Lower lobe of right lung (tissue), 2 donors: ENCODE data around the gene CSNK1G3. TPM values are rescaled to one million over a fixed set of nuclear protein-coding genes. Genes with fewer than 3 reads are reported as not detected.
A peak's percentile ranks its signal among the peaks of the same experiment; 100 is the strongest.

Experiments used
- ATAC-seq, 2 donors: fragments of 200-7000 bp; cut with Tn5 transposase; one replicate each; pipeline ENCODE4 v1.9.1; 2020 to 2022; ENCODE audit warnings: mild to moderate bottlenecking in 2 of 2, moderate library complexity in 2 of 2
- DNase-seq: peaks from one replicate; pipeline ENCODE4 v3.0.0-alpha.2; 2020
- H3K27ac ChIP-seq: fragments of 200-600 bp; one replicate; pipeline ENCODE4 v1.8.0; 2022
- H3K27me3 ChIP-seq: fragments of 200-600 bp; one replicate; pipeline ENCODE4 v1.8.0; 2022; ENCODE audit warnings: low read depth
- H3K36me3 ChIP-seq: fragments of 200-600 bp; one replicate; pipeline ENCODE4 v1.8.0; 2022; ENCODE audit warnings: mild to moderate bottlenecking
- H3K4me1 ChIP-seq: fragments of 200-600 bp; one replicate; pipeline ENCODE4 v1.8.0; 2022
- H3K4me3 ChIP-seq: fragments of 200-600 bp; one replicate; pipeline ENCODE4 v1.8.0; 2022; ENCODE audit warnings: mild to moderate bottlenecking
- H3K9me3 ChIP-seq: fragments of 200-600 bp; one replicate; pipeline ENCODE4 v1.8.0; 2022
- intact Hi-C: fragments of 100-400 bp; cut with DNase I; formaldehyde crosslinking; loops from one replicate; pipeline ENCODE4 v1.11.0; 2022
- total RNA-seq: library from RNA; stranded (reverse); fragmentation: NEBNext Ultra II Directional; extraction: Animal tissue kit (Norgen Biotek cat#: 25700); gene quantifications from one replicate; pipeline ENCODE4 v1.2.1, GENCODE V29; 2021
- TF ChIP-seq, protein P1 (sequence below): fragments of 200-600 bp; IDR thresholded peaks from one replicate; pipeline ENCODE4 v1.8.0; 2022; ENCODE audit warnings: antibody characterized with exemption, mild to moderate bottlenecking
- donor health status: DM: no; HTN: yes; CAD: no; lungs with severe emphysema.

CSNK1G3 gene
- total RNA-seq, 1 donor from 2014 or later, result 35.2 TPM

GRCh38 chr5:123545506-123545905 is 33.5 kb downstream of the CSNK1G3 start:
- DNase-seq (no peak), ATAC-seq (no peak)
- TF ChIP-seq, protein P1, sequence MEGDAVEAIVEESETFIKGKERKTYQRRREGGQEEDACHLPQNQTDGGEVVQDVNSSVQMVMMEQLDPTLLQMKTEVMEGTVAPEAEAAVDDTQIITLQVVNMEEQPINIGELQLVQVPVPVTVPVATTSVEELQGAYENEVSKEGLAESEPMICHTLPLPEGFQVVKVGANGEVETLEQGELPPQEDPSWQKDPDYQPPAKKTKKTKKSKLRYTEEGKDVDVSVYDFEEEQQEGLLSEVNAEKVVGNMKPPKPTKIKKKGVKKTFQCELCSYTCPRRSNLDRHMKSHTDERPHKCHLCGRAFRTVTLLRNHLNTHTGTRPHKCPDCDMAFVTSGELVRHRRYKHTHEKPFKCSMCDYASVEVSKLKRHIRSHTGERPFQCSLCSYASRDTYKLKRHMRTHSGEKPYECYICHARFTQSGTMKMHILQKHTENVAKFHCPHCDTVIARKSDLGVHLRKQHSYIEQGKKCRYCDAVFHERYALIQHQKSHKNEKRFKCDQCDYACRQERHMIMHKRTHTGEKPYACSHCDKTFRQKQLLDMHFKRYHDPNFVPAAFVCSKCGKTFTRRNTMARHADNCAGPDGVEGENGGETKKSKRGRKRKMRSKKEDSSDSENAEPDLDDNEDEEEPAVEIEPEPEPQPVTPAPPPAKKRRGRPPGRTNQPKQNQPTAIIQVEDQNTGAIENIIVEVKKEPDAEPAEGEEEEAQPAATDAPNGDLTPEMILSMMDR, result peak; percentile 42

GRCh38 chr5:123546657-123547056 is 34.7 kb downstream of the CSNK1G3 start:
- Histone ChIP-seq H3K4me1 (peaks cover 11% of the 10 kb centered on the region), H3K36me3 (no peaks in the 10 kb centered on the region), H3K4me3 (no peak overlapping the region), H3K9me3 (no peaks in the 10 kb centered on the region), H3K27ac (no peak overlapping the region), H3K27me3 (no peaks in the 10 kb centered on the region)
- no peak for ATAC-seq
- DNase-seq, result no peak
- TF ChIP-seq, protein P1, result no peak
- intact Hi-C loops, result no loop called here

More at GRCh38 chr5:123545506-123545905, 33.5 kb downstream of the CSNK1G3 start:
- no peak overlapping the region for H3K27ac ChIP-seq
- H3K9me3 ChIP-seq, result no peaks in the 10 kb centered on the region
- H3K4me1 ChIP-seq, result peaks cover 11% of the 10 kb centered on the region
- H3K36me3 ChIP-seq, result no peaks in the 10 kb centered on the region
- no peaks in the 10 kb centered on the region for H3K27me3 ChIP-seq
- H3K4me3 ChIP-seq, result no peak overlapping the region
- intact Hi-C loops, result no loop called here

DNA sequence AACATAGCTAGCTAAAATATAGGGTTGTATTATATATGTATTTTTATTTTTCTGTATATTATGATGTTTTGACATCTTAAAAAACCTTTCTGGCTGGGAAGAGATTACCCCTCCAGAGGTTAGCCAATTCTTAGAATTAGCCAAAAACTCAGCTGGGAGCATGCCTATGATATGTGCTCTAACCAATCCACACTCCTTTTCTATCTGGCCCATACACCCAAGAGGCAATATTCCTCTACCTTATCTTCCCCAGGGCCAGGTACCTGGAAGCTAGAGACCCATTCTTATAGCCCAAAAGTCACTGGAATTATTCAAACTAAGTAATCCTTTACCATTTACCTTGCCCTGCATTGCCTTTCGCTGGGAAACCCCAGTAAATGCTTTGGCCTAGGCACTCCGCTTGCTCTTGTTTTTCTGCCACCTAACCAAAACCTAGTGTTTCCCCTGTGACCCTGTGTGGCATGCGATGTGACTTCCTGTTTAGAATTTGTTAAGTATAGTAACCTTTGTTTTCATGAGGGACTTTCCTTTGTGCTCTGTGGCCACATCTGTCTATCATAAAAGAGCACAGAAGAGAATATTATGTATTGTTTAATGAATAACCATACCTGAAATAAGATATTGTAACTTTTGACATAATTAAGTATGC is 37.4 kb downstream of the CSNK1G3 start:
- TF ChIP-seq, protein P1, result no peak
- intact Hi-C loops, result no loop called here
- ATAC-seq, result peak in 1 of 2 donors; percentile 37
- no peak for DNase-seq
- H3K27me3 ChIP-seq, result no peaks in the 10 kb centered on the region
- H3K4me1 ChIP-seq, result no peaks in the 10 kb centered on the region
- no peaks in the 10 kb centered on the region for H3K36me3 ChIP-seq
- no peak overlapping the region for H3K4me3 ChIP-seq
- no peaks in the 10 kb centered on the region for H3K9me3 ChIP-seq
- no peak overlapping the region for H3K27ac ChIP-seq

GRCh38 chr5:123554601-123555000 is 42.6 kb downstream of the CSNK1G3 start:
- no peak for DNase-seq
- Histone ChIP-seq H3K9me3 (no peaks in the 10 kb centered on the region), H3K36me3 (no peaks in the 10 kb centered on the region), H3K27ac (no peak overlapping the region), H3K4me3 (no peak overlapping the region), H3K27me3 (no peaks in the 10 kb centered on the region), H3K4me1 (no peaks in the 10 kb centered on the region)
- no peak for ATAC-seq
- intact Hi-C loops, result no loop called here
- TF ChIP-seq, protein P1, result no peak

- Histone ChIP-seq H3K4me1 (no peaks in the 10 kb centered on the region), H3K36me3 (no peaks in the 10 kb centered on the region), H3K27ac (no peak overlapping the region), H3K4me3 (no peak overlapping the region), H3K27me3 (no peaks in the 10 kb centered on the region), H3K9me3 (no peaks in the 10 kb centered on the region)
- intact Hi-C loops, result no loop called here
- DNase-seq, result no peak
- no peak for ATAC-seq
- TF ChIP-seq, protein P1, result no peak
Observed at GRCh38 chr5:123557907-123558306, 45.9 kb downstream of the CSNK1G3 start.
